Upper lobe of left lung (tissue), 4 donors: ENCODE data around the gene DAZAP1.

Source experiments
- CTCF ChIP-seq, 6 experiments: fragments of 450-650 bp in 4 of 6; fragments of 200-600 bp in 2 of 6; sonication (generic) in 2 of 6; IDR thresholded peaks; one replicate each; pipeline ENCODE4 v1.5.1; 2016 to 2019; ENCODE audit warnings: antibody characterized with exemption in 6 of 6
- POLR2A ChIP-seq, 4 donors: fragments of 450-650 bp; IDR thresholded peaks; one replicate each; pipeline ENCODE4 v1.5.1; 2016 to 2017; ENCODE audit warnings: antibody characterized with exemption in 4 of 4, mild to moderate bottlenecking in 2 of 4
- POLR2AphosphoS5 ChIP-seq, 2 donors: sonication (generic); formaldehyde crosslinking; IDR thresholded peaks; one replicate each; pipeline ENCODE4 v1.5.1; 2017; ENCODE audit warnings: antibody characterized with exemption in 2 of 2

DNA sequence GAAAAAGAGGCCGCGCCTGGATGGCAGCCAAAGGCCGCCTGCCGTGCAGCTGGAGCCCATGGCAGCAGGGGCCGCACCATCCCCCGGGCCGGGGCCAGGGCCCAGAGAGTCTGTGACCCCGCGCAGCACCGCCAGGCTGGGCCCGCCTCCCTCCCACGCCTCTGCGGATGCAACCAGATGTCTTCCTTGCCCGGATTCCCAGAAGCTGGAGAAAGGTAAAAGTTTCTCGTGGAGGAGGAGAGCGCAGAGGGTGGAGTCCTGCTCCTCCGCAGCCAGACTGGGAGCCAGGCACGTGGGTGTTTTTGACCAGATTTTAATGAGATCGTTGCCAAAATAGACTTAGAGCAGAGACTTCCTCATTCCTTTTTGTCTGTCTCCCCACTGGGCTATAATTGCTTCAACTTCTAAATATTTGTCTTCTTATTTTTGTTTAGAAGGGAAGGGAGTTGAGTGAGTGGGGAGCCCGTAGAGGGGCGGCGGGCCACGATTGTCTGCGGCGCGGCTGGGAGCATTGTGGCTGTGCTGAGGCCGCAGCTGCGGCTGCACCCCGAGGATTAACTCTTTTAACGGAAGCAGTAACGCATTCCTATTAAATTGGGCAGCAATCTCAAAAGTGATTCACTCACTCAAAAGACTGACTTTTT, 46.4 kb upstream of the DAZAP1 start:
- TF ChIP-seq CTCF (IDR thresholded peaks at IDR 0.05) (no peak), POLR2A (IDR thresholded peaks at IDR 0.05) (no peak), POLR2AphosphoS5 (IDR thresholded peaks at IDR 0.05) (no peak)
